DOHH2 (cell line): ENCODE results near the gene AFF4.

Source experiments
- H3F3A ChIP-seq: fragments of 200-600 bp; sonication (generic), shearing (Covaris generic); 2 replicates; pipeline ENCODE4 v1.6.0; 2016; ENCODE audit warnings: antibody characterized with exemption, mild to moderate bottlenecking; ENCODE audit not compliant: control insufficient read depth, insufficient read depth
- H3K27ac ChIP-seq: fragments of 200-600 bp; sonication (generic); 2 replicates; pipeline ENCODE4 v1.5.1; 2014; ENCODE audit warnings: low read depth, mild to moderate bottlenecking, low read length, moderate library complexity
- H3K27me3 ChIP-seq: fragments of 200-600 bp; sonication (generic); 2 replicates; pipeline ENCODE4 v1.6.1; 2014; ENCODE audit warnings: mild to moderate bottlenecking, low read length, mixed read lengths; ENCODE audit not compliant: control insufficient read depth
- H3K36me3 ChIP-seq: fragments of 200-600 bp; sonication (generic); 2 replicates; pipeline ENCODE4 v1.6.1; 2014; ENCODE audit warnings: mild to moderate bottlenecking, low read length, moderate library complexity, mixed read lengths; ENCODE audit not compliant: control insufficient read depth
- H3K4me1 ChIP-seq: fragments of 200-600 bp; sonication (generic); 2 replicates; pipeline ENCODE4 v1.6.1; 2014; ENCODE audit warnings: mild to moderate bottlenecking, low read length, mixed read lengths; ENCODE audit not compliant: control insufficient read depth
- H3K4me2 ChIP-seq: fragments of 200-600 bp; sonication (generic); 2 replicates; pipeline ENCODE4 v1.6.0; 2014; ENCODE audit warnings: mild to moderate bottlenecking, low read length, moderate library complexity
- H3K4me3 ChIP-seq: fragments of 200-600 bp; sonication (generic); 2 replicates; pipeline ENCODE4 v1.5.1; 2014; ENCODE audit warnings: mild to moderate bottlenecking, low read length, mixed read lengths
- H3K79me2 ChIP-seq: fragments of 200-600 bp; sonication (generic); 2 replicates; pipeline ENCODE4 v1.6.1; 2014; ENCODE audit warnings: mild to moderate bottlenecking, low read length, mixed read lengths; ENCODE audit not compliant: control insufficient read depth
- H3K9me2 ChIP-seq: fragments of 200-600 bp; sonication (generic); replicated peaks from 2 replicates; pipeline ENCODE4 v1.6.1; 2014; ENCODE audit warnings: mild to moderate bottlenecking, low read length, mixed read lengths; ENCODE audit not compliant: control insufficient read depth
- H3K9me3 ChIP-seq: fragments of 200-600 bp; sonication (generic); 2 replicates; pipeline ENCODE4 v1.6.1; 2014; ENCODE audit warnings: antibody characterized with exemption, low read length, mixed read lengths; ENCODE audit not compliant: control insufficient read depth, insufficient read depth
- H4K20me1 ChIP-seq: fragments of 200-600 bp; sonication (generic); 2 replicates; pipeline ENCODE4 v1.6.0; 2014; ENCODE audit warnings: low read depth, mild to moderate bottlenecking, antibody characterized with exemption, low read length, moderate library complexity; ENCODE audit not compliant: control insufficient read depth, insufficient read depth
- EZH2phosphoT487 ChIP-seq: fragments of 200-600 bp; sonication (generic); IDR thresholded peaks from 2 replicates; pipeline ENCODE4 v1.6.1; 2017; ENCODE audit warnings: borderline replicate concordance, mild to moderate bottlenecking, antibody characterized with exemption, low read length, moderate library complexity, mixed read lengths
- TF ChIP-seq, protein P1 (sequence below): fragments of 200-600 bp; sonication (generic); IDR thresholded peaks from one replicate; pipeline ENCODE4 v1.5.1; 2014; ENCODE audit warnings: antibody characterized with exemption, mild to moderate bottlenecking, low read depth, low read length; ENCODE audit not compliant: poor library complexity, severe bottlenecking

The AFF4 gene

DNA sequence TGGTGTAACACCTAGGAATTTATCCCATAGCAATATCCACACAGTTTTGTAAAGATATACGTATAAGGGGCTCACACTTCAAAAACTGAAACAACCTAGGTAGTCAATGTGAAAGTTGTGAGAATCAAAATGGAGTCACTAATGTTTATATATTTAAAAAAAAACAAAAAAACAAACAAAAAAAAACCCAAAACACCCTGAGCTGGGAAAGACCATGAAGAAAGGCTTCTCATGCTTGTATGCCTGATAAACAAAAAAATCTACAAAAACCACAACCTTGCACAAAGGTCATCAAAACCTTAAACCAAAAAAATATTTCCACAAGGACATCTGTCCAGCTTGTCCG, 35.4 kb downstream of the AFF4 start:
- no peaks in the 10 kb centered on the region for H3K4me1 ChIP-seq
- TF ChIP-seq, protein P1, sequence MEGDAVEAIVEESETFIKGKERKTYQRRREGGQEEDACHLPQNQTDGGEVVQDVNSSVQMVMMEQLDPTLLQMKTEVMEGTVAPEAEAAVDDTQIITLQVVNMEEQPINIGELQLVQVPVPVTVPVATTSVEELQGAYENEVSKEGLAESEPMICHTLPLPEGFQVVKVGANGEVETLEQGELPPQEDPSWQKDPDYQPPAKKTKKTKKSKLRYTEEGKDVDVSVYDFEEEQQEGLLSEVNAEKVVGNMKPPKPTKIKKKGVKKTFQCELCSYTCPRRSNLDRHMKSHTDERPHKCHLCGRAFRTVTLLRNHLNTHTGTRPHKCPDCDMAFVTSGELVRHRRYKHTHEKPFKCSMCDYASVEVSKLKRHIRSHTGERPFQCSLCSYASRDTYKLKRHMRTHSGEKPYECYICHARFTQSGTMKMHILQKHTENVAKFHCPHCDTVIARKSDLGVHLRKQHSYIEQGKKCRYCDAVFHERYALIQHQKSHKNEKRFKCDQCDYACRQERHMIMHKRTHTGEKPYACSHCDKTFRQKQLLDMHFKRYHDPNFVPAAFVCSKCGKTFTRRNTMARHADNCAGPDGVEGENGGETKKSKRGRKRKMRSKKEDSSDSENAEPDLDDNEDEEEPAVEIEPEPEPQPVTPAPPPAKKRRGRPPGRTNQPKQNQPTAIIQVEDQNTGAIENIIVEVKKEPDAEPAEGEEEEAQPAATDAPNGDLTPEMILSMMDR: no peak
- no peak for TF ChIP-seq EZH2phosphoT487
- peaks cover 65% of the 10 kb centered on the region for H3K36me3 ChIP-seq
- H3K9me3 ChIP-seq: no peaks in the 10 kb centered on the region
- peaks cover 2% of the 10 kb centered on the region; the same call in 1 of the 2 replicates for H3K79me2 ChIP-seq
- no peaks in the 10 kb centered on the region for H3K27me3 ChIP-seq
- no peaks in the 10 kb centered on the region for H4K20me1 ChIP-seq
- no peak overlapping the region for H3K4me2 ChIP-seq
- no peaks in the 10 kb centered on the region for H3K9me2 ChIP-seq
- no peak overlapping the region for H3K4me3 ChIP-seq
- H3K27ac ChIP-seq: no peak overlapping the region
- H3F3A ChIP-seq: peaks cover 6% of the 10 kb centered on the region; the same call in 1 of the 2 replicates

GRCh38 chr5:132927355-132928061, 35.9 kb downstream of the AFF4 start:
- no peaks in the 10 kb centered on the region for H3K4me1 ChIP-seq
- H3K36me3 ChIP-seq: peaks cover 61% of the 10 kb centered on the region
- peaks cover 5% of the 10 kb centered on the region; the same call in 1 of the 2 replicates for H3F3A ChIP-seq
- peaks cover 2% of the 10 kb centered on the region; the same call in 1 of the 2 replicates for H3K79me2 ChIP-seq
- no peaks in the 10 kb centered on the region for H4K20me1 ChIP-seq
- H3K9me2 ChIP-seq: no peaks in the 10 kb centered on the region
- no peaks in the 10 kb centered on the region for H3K9me3 ChIP-seq
- H3K27me3 ChIP-seq: no peaks in the 10 kb centered on the region
- TF ChIP-seq, protein P1: no peak
- no peak for TF ChIP-seq EZH2phosphoT487
- no peak overlapping the region for H3K27ac ChIP-seq
- no peak overlapping the region for H3K4me3 ChIP-seq
- no peak overlapping the region for H3K4me2 ChIP-seq

GRCh38 chr5:132926437-132926836, 37.0 kb downstream of the AFF4 start:
- Histone ChIP-seq H4K20me1 (no peaks in the 10 kb centered on the region), H3K9me3 (no peaks in the 10 kb centered on the region), H3K4me1 (no peaks in the 10 kb centered on the region), H3K4me3 (no peak overlapping the region), H3K4me2 (no peak overlapping the region), H3K9me2 (no peaks in the 10 kb centered on the region), H3K36me3 (peaks cover 61% of the 10 kb centered on the region), H3K79me2 (peaks cover 2% of the 10 kb centered on the region; the same call in 1 of the 2 replicates), H3K27me3 (no peaks in the 10 kb centered on the region), H3K27ac (no peak overlapping the region), H3F3A (peaks cover 3% of the 10 kb centered on the region; the same call in 1 of the 2 replicates)
- TF ChIP-seq, protein P1: no peak
- TF ChIP-seq EZH2phosphoT487: no peak
